Urinary bladder (tissue), 4 donors: ENCODE data around the gene KCTD21. TPM values are rescaled to one million over a fixed set of nuclear protein-coding genes. Genes with fewer than 3 reads are reported as not detected.

Source experiments
- DNase-seq: peaks from one replicate; pipeline ENCODE4 v3.0.0-alpha.2; 2015; ENCODE audit errors: extremely low spot score
- H3K27ac ChIP-seq: one replicate; pipeline ENCODE4 v1.5.1; 2013; ENCODE audit warnings: low read depth, mild to moderate bottlenecking, moderate library complexity
- H3K36me3 ChIP-seq: one replicate; pipeline ENCODE4 v1.6.1; 2013; ENCODE audit warnings: mild to moderate bottlenecking, moderate library complexity; ENCODE audit not compliant: insufficient read depth
- H3K4me1 ChIP-seq: one replicate; pipeline ENCODE4 v1.6.1; 2013; ENCODE audit warnings: mild to moderate bottlenecking, moderate library complexity; ENCODE audit not compliant: insufficient read depth
- H3K4me3 ChIP-seq: one replicate; pipeline ENCODE4 v1.5.1; 2013; ENCODE audit warnings: low read depth, low read length
- WGBS: extraction: QIAGEN DNeasy Blood & Tissue Kit; methylation state at CpG from one replicate; pipeline ENCODE4 v1.1.7; 2013; 5-methylcytosine and 5-hydroxymethylcytosine counted together
- polyA plus RNA-seq: library from polyadenylated mRNA; stranded (reverse); fragments of 200-250 nt; gene quantifications from one replicate; pipeline ENCODE4 v1.2.3, GENCODE V29; 2013
- small RNA-seq: library from RNA; depleted of rRNA; stranded (forward); fragments of <200 nt; gene quantifications from one replicate; pipeline ENCODE3, GENCODE V24; 2014
- total RNA-seq: library from RNA; depleted of rRNA; stranded (reverse); fragments of >200 nt; gene quantifications from one replicate; pipeline ENCODE4 v1.2.3, GENCODE V29; 2014
- donor health status: healthy with polysubstance abuse.
- donor health status: healthy.

Gene KCTD21
- total and polyA plus RNA-seq, 2 donors: 6.2 to 6.7 TPM

DNA sequence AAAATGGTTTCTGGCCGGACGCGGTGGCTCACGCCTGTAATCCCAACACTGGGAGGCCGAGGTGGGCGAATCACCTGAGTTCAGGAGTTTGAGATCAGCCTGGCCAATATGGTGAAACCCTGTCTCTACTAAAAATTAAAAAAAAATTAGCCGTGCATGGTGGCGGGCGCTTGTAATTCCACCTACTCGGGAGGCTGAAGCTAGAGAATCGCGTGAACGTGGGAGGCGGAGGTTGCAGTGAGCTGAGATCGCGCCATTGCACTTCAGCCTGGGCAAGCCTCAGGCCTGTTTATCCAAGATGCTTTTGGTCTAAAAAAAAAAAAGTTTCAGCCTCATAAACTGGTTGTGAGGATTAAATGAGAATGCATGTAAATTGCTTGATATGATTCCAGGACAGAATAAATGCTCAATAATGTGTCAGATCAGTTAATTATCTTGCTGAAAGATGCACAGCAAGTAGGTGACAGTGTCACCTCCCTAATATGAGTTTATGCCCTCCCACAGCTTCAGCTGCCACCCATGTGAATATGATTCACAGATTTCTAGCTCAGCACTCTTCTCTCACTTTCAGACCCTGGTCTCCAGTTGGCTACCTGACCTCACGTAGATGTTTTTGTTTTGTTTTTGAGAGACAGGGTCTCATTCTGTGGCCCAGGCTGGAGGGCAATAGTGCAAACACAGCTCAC lies 47.9 kb downstream of the KCTD21 start:
- H3K36me3 ChIP-seq: peaks cover 2% of the 10 kb centered on the region
- H3K4me1 ChIP-seq: no peaks in the 10 kb centered on the region
- DNase-seq: no peak
- H3K27ac ChIP-seq: no peak overlapping the region
- no peak overlapping the region for H3K4me3 ChIP-seq
- 59% methylated on average over 17 of the region's 17 CpGs for WGBS

DNA sequence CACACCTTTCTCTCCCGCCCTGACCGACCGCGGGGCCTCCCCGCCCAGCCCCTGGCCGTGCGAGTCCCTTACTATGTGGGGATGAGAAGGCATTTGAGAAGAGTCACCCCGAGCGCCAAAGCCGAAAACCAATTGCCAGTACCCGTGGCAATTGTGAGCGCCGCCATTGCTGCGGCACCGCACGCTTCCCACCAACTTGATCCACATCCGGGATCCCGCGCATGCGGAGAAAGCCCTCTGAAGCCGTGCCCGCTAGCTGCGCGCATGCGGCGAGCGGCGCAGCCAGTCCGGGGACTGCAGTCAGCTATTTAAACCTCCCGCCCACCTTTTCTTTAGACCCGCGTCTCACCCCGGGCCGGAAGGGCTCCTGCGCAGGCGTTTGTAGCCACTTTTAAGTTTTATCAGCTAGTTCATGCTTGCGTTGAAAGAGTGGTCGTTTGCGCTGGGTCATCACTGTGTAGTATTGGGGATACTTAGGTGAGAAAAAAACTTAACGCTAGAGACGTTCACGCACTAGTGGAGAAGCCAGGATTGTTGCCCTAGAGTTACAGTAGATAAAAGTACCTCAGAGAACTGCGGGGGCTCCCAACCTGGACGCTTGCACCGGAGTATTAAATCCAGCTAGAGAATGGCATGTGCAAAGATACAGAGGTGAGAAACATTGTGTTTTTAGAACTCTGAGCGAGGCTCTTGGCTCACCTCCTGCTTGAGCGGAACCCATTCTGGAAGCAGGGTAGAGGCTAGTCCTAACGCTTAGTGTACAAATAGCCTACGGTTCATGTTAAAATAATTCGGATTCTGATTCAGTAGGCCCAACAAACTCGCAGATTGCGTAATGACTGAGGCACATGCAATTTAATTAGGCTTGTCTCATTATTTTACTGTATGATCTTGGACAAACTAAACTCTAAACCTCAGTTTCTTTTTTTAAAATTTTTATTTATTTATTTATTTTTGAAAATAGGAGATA lies 48.7 kb downstream of the KCTD21 start, which contains the start of gene ALG8:
TSS of gene ALG8 (minus strand) at position 205 of the 970 bp plus-strand sequence. CDS start at position 167, 38 bp downstream.
- DNase-seq: peak; percentile 85
- WGBS: 2% methylated on average over 52 of the region's 52 CpGs
- H3K4me3 ChIP-seq: peak within 1 kb of the TSS; percentile 65
- H3K36me3 ChIP-seq: peaks cover 2% of the 10 kb centered on the region
- no peaks in the 10 kb centered on the region for H3K4me1 ChIP-seq
- peak within 1 kb of the TSS; percentile 87 for H3K27ac ChIP-seq

DNA sequence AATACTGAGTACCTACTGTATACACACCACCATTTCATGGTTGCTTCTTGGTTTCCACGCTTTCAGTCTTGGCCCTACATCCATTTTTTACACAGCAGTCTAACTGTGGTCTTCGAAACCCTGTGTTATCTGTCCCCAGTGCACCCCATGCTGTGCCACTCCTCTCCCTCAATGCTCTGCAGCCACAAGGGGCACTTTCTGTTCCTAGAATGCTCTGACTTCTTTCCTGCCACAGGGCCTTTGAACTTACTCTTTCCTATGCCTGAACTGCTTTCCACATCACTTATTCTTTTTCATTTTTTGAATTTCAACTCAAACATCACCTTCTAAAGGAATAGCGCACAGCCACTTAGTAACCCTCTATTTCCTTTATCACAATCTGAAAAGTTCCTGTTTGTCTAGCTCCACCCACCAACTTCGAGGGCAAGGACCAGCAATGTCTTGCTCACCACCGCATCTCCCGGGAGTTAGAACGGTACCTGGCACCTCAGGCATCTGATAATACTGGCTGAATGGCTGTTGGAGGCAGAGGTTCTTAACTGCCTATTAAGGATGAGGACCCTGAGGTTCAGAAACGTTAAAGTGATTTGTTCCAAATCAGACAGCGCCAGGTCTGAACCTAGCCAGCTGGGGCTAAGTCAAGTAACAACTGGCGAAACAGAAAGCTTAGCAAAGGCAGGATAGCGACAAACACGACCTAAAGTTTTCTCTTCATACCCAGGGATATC lies 49.6 kb downstream of the KCTD21 start:
- Histone ChIP-seq H3K4me3 (peak overlapping the region; percentile 65), H3K4me1 (no peaks in the 10 kb centered on the region), H3K27ac (peak overlapping the region; percentile 87), H3K36me3 (peaks cover 2% of the 10 kb centered on the region)
- WGBS: 19% methylated on average over 12 of the region's 12 CpGs
- DNase-seq: no peak

DNA sequence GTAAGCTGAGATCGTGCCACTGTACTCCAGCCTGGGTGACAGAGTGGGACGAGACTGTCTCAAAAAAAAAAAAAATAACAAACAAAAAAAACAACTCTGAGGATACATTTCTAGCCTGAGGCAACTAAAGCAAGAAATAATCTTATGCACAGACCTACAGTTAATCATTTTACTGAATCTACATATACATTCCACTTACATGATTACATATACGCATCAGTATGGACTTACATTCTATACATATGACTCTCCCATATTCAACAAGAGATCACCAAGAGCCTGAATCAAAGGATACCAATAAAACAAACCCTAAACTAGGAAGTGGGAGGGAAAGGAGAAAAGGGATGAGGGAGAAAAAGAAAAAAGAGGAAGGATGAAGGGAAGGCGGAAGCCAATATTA lies 50.1 kb downstream of the KCTD21 start:
- Histone ChIP-seq H3K4me3 (no peak overlapping the region), H3K36me3 (peaks cover 2% of the 10 kb centered on the region), H3K4me1 (no peaks in the 10 kb centered on the region), H3K27ac (no peak overlapping the region)
- DNase-seq: no peak
- WGBS: 90% methylated on average over 4 of the region's 4 CpGs

DNA sequence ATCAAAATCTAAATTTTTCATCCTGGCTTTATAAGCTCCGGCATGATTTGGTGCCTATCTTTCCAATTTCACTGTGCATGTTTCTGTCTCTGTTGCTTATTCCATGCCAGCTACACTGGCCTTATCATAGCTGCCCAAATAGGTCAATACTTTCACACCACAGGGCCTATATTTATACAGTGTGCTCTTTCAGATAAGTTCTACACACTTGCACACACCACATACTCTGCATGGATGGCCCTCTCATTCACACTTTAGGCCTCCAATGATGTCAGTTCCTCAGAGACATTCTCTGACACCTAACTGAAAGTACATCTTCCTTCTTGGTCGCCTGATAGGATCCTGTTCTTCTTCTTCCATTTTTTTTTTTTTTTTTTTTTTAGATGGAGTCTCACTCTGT lies 56.0 kb downstream of the KCTD21 start:
- peaks cover 2% of the 10 kb centered on the region for H3K36me3 ChIP-seq
- no peak overlapping the region for H3K27ac ChIP-seq
- WGBS: 96% methylated on average over 2 of the region's 2 CpGs
- DNase-seq: no peak
- no peak overlapping the region for H3K4me3 ChIP-seq
- H3K4me1 ChIP-seq: no peaks in the 10 kb centered on the region

DNA sequence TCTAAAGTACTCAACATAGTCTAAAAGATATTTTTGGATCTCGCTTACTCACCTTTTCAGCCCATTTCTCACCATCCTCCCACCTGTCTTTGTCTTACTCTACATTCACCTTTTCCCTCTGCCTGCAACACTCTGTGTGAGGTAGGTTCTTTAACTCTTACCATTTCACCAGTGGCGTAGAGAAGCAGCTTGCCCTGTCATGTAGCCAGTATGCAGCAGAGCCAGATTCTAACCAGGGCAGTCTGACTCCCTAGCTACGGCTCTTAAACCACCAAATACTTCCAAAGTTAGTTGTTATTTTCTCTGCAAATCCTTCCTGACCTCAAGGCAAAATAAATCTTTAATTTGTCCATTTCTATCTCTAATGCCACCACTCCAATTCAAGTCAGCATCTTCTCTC lies 56.5 kb downstream of the KCTD21 start:
- no peaks in the 10 kb centered on the region for H3K36me3 ChIP-seq
- no peak overlapping the region for H3K4me3 ChIP-seq
- H3K4me1 ChIP-seq: no peaks in the 10 kb centered on the region
- no peak for DNase-seq
- no peak overlapping the region for H3K27ac ChIP-seq
- WGBS: 64% methylated on average over 3 of the region's 3 CpGs

DNA sequence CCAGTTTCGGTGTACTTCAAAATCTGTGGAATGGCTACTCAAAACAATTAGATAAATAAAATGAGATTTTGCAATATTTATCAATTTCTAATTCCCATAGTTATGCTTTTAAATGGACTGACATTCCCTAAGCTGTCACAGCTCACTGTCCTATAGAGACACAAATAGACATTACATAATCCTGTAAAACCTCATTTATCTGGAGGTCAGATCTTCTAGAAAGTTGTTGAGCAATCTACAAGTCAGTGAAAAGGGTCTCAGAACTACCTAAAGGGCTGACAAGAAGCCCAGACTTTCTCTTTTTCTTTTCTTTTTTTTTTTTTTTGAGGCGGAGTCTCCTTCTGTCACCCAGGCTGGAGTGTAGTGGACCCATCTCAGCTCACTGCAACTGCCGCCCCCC lies 61.0 kb downstream of the KCTD21 start:
- no peak for DNase-seq
- 99% methylated on average over 3 of the region's 3 CpGs for WGBS

More for the DNA sequence above, 61.0 kb downstream of the KCTD21 start:
- H3K4me3 ChIP-seq: no peak overlapping the region
- H3K27ac ChIP-seq: no peak overlapping the region
- no peaks in the 10 kb centered on the region for H3K36me3 ChIP-seq
- H3K4me1 ChIP-seq: no peaks in the 10 kb centered on the region

Small RNA genes lying within 50 kb of the gene (small RNA-seq; reads per million reads assigned to genes)
- not detected for gene RNU6-126P

Other genes starting within 250 kb of the KCTD21 start
- gene INTS4, start 194.0 kb downstream of the KCTD21 start, total RNA-seq: 50.4 TPM
- 14.5 TPM for gene INTS4, start 194.0 kb downstream of the KCTD21 start, polyA plus RNA-seq
- gene KCTD14, start 165.3 kb downstream of the KCTD21 start, total RNA-seq: 2.3 TPM
- gene KCTD14, start 165.3 kb downstream of the KCTD21 start, polyA plus RNA-seq: 1.4 TPM
- 0.48 TPM for gene THRSP, start 124.8 kb downstream of the KCTD21 start, total RNA-seq
- gene THRSP, start 124.8 kb downstream of the KCTD21 start, polyA plus RNA-seq: 6.5 TPM
- 67.9 TPM for gene NDUFC2, start 108.8 kb downstream of the KCTD21 start, total RNA-seq
- gene NDUFC2, start 108.8 kb downstream of the KCTD21 start, polyA plus RNA-seq: 193 TPM
- 42.4 TPM for gene ALG8, start 49.0 kb downstream of the KCTD21 start, total RNA-seq
- 22.7 TPM for gene ALG8, start 49.0 kb downstream of the KCTD21 start, polyA plus RNA-seq
- 7.3 TPM for gene USP35, start 293 bp upstream of the KCTD21 start, total RNA-seq
- gene USP35, start 293 bp upstream of the KCTD21 start, polyA plus RNA-seq: 7.8 TPM
- gene GAB2, start 229.2 kb upstream of the KCTD21 start, total RNA-seq: 16.8 TPM
- 13.2 TPM for gene GAB2, start 229.2 kb upstream of the KCTD21 start, polyA plus RNA-seq